Lower leg skin (tissue), 4 donors: ENCODE data around the gene ALG3. TPM values are rescaled to one million over a fixed set of nuclear protein-coding genes. Genes with fewer than 3 reads are reported as not detected.

ENCODE experiments used
- DNase-seq, 2 donors: peaks; one replicate each; pipeline ENCODE4 v3.0.0-alpha.2; 2019; ENCODE audit warnings: low spot score in 2 of 2
- H3K4me3 ChIP-seq: fragments of 200-600 bp; sonication (generic); 2 replicates; pipeline ENCODE4 v1.5.1; 2017; ENCODE audit warnings: mild to moderate bottlenecking, low read depth; ENCODE audit not compliant: poor library complexity, severe bottlenecking
- POLR2A ChIP-seq, 2 donors: fragments of 450-650 bp; IDR thresholded peaks; one replicate each; pipeline ENCODE4 v1.6.1; 2016 to 2017; ENCODE audit warnings: antibody characterized with exemption in 2 of 2, mild to moderate bottlenecking in 1 of 2, moderate library complexity in 1 of 2
- WGBS, 2 donors: methylation state at CpG; one replicate each; pipeline ENCODE4 v1.1.5; 2018; 5-methylcytosine and 5-hydroxymethylcytosine counted together
- intact Hi-C: fragments of 100-400 bp; cut with DNase I; formaldehyde crosslinking; loops from one replicate; pipeline ENCODE4 v1.15.0; 2023; ENCODE audit warnings: low total_unique reads
- microRNA counts, 2 donors: library from miRNA; unstranded; fragments of <30 nt; microRNA quantifications; one replicate each; lab custom pipeline; 2016
- microRNA-seq, 2 donors: library from miRNA; unstranded; fragments of <30 nt; microRNA quantifications; one replicate each; pipeline ENCODE4, GENCODE V29; 2016; ENCODE audit warnings: borderline replicate concordance in 2 of 2, borderline number of aligned reads in 1 of 2
- total RNA-seq, 4 donors: library from RNA; depleted of rRNA; stranded (reverse); fragments of >200 nt; gene quantifications; one replicate each; pipeline ENCODE4 v1.1.0, GENCODE V29; 2016
- TF ChIP-seq, protein P1 (sequence below), 3 donors: fragments of 450-650 bp; IDR thresholded peaks; one replicate each; pipeline ENCODE4 v1.5.1; 2016; ENCODE audit warnings: antibody characterized with exemption in 3 of 3, mild to moderate bottlenecking in 3 of 3, moderate library complexity in 2 of 3

ALG3 gene
- total RNA-seq, 4 donors from 2014 or later, result 41.7 to 53.6 (median 46.2) TPM

DNA sequence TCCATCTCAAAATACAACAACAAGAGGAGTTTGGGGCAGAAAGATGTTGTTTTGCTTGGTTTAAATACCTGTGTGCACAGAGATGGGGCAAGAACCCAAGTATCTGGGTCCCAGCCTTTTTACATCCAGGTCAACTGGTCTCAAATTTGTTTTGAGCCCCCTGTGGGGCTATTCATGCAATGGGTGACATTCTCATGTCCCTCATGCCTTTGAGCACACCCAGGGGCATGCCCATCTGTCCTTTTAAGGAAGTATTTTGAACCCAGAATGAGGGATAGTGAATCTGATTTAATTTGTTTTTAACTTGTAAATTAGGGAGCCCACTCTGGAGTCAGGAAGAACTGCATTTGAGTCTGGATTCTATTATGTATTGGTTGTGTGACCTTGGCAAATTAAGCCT lies 47.9 kb downstream of the ALG3 start:
- TF ChIP-seq, protein P1, sequence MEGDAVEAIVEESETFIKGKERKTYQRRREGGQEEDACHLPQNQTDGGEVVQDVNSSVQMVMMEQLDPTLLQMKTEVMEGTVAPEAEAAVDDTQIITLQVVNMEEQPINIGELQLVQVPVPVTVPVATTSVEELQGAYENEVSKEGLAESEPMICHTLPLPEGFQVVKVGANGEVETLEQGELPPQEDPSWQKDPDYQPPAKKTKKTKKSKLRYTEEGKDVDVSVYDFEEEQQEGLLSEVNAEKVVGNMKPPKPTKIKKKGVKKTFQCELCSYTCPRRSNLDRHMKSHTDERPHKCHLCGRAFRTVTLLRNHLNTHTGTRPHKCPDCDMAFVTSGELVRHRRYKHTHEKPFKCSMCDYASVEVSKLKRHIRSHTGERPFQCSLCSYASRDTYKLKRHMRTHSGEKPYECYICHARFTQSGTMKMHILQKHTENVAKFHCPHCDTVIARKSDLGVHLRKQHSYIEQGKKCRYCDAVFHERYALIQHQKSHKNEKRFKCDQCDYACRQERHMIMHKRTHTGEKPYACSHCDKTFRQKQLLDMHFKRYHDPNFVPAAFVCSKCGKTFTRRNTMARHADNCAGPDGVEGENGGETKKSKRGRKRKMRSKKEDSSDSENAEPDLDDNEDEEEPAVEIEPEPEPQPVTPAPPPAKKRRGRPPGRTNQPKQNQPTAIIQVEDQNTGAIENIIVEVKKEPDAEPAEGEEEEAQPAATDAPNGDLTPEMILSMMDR (IDR thresholded peaks at IDR 0.05), result no peak
- no peak for TF ChIP-seq POLR2A (IDR thresholded peaks at IDR 0.05)
- H3K4me3 ChIP-seq, result no peak overlapping the region
- intact Hi-C loops, result no loop called here
- DNase-seq, result no peak

DNA sequence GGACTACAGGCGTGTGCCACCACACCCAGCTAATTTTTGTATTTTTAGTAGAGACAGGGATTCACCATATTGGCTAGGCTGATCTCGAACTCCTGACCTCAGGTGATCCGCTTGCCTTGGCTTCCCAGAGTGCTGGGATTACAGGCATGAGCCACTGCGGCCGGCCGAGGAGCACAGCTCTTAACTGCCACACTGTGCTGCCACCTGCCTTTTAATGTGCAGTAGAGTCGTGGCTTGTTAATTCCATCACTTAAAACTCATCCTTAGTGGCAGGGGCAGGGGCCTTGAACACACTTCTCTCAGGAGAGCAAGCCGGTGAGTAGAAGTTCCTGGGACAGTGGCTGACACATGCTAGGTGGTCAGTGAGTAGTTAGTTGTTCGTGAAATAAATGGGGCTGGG lies 50.3 kb downstream of the ALG3 start:
- no peak for DNase-seq
- 79 to 85% methylated on average over 9 of the region's 9 CpGs for WGBS, 2 donors
- TF ChIP-seq POLR2A (IDR thresholded peaks at IDR 0.05), result no peak
- TF ChIP-seq, protein P1 (IDR thresholded peaks at IDR 0.05), result no peak
- intact Hi-C loops, result no loop called here
- no peak overlapping the region for H3K4me3 ChIP-seq

DNA sequence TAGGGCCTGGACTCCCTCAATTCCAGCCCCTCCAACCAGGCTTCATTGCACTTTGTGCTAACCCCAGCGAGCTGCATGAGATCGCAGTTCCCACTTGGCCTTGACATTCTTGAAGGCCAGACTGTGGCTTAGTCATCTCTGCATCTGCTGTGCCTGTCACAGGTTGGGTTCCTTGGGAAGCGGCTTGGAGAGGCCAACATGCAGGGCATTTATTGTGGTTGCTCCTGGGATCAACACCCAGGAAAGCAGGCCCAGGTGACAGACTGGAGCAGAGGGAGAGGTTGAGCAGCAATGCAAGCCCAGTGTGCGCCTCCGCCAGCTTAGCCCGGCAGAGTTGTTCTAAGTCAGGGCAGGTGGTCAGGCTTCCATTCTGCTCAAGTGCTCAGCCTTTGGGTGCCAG lies 52.2 kb downstream of the ALG3 start:
- no peak overlapping the region for H3K4me3 ChIP-seq
- intact Hi-C loops, result no loop called here
- no peak for DNase-seq
- WGBS, 2 donors, result 95 to 98% methylated on average over 3 to 6 of the region's 6 CpGs
- TF ChIP-seq, protein P1 (IDR thresholded peaks at IDR 0.05), result no peak
- TF ChIP-seq POLR2A (IDR thresholded peaks at IDR 0.05), result no peak

DNA sequence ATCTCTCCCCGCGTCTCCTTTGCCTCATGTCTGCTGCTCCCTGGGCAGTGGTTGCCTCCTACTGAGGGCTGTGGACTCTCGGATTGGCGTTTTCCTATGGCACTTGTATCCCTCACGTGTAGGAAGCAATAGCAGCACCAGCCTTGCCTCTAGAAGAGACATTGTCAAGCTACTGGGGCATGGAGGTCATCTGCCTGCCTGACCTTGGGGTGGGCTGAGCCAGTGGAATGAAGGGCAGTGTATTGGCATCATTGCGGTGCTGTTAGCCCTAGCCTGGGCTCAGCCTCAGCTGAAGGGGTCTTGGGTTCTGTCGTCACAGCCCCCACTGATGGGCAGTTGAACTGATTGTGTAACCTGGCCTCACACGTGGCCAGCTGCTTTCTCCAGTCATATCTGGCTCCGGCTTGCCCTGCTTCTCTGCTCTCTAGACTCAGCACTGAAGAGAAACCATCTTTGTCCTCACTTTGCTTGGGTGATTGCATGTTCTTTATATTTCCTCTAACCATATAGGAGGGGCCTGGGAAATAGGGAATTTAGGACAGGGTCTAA lies 54.7 kb downstream of the ALG3 start:
- TF ChIP-seq, protein P1 (IDR thresholded peaks at IDR 0.05), result no peak
- intact Hi-C loops, result no loop called here
- no peak overlapping the region for H3K4me3 ChIP-seq
- WGBS, 2 donors, result 86 to 88% methylated on average over 8 to 9 of the region's 9 CpGs
- DNase-seq, result no peak

DNA sequence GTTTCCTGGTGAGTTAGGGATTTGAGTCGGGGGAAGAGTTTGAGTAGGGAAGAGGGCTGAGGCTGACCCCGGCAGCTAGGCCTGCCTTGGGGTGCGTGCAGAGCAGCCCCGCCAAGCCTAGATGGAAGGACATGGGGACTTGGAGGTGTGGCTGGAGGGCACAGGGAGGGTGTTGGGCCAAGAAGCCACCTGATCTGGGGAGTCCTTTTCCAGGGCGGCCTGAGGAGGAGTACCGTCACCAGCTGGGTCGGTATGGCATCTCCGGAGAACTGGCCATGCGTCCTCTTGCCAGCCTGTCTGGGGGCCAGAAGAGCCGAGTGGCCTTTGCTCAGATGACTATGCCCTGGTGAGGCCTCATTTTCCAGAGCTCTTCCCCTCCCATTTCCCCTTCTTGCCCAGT lies 55.9 kb downstream of the ALG3 start:
- TF ChIP-seq, protein P1 (IDR thresholded peaks at IDR 0.05), result no peak
- no peak for TF ChIP-seq POLR2A (IDR thresholded peaks at IDR 0.05)
- 94 to 95% methylated on average over 10 of the region's 10 CpGs for WGBS, 2 donors
- no peak for DNase-seq
- H3K4me3 ChIP-seq, result no peak overlapping the region
- intact Hi-C loops, result no loop called here

MicroRNA genes within 50 kb of the gene (microRNA counts, 767-probe panel; counts per million panel counts)
- 0 to 358 counts per million in 2 donors for microRNA hsa-miR-1224-3p (lab: Ali Mortazavi, UCI)
- 0 to 358 counts per million in 2 donors for microRNA hsa-miR-1224-5p (lab: Ali Mortazavi, UCI)

Small RNA genes within 50 kb of the gene (microRNA-seq; reads per million reads assigned to microRNA genes)
- 0 to 0.68 reads per million in 2 donors for gene MIR1224

Other genes with a start within 250 kb of the ALG3 start
- gene ABCC5, start 231.1 kb downstream of the ALG3 start, total RNA-seq, result 10 to 100 TPM in 3 of 4 donors, 1 to 10 TPM in 1; 8.9 to 14.3 (median 11.9) TPM
- not detected for gene HTR3D, start 217.2 kb downstream of the ALG3 start, total RNA-seq
- gene HTR3C, start 195.9 kb downstream of the ALG3 start, total RNA-seq, result not detected
- gene HTR3E, start 151.9 kb downstream of the ALG3 start, total RNA-seq, result not detected
- 10 to 100 TPM; 36.5 to 52.5 (median 40.1) TPM for gene EIF2B5, start 113.6 kb downstream of the ALG3 start, total RNA-seq
- 10 to 100 TPM; 37.9 to 81.9 (median 42.4) TPM for gene DVL3, start 93.6 kb downstream of the ALG3 start, total RNA-seq
- gene AP2M1, start 74.1 kb downstream of the ALG3 start, total RNA-seq, result 100 to 1,000 TPM; 109 to 168 (median 122) TPM
- gene ABCF3, start 62.8 kb downstream of the ALG3 start, total RNA-seq, result 10 to 100 TPM; 47.6 to 62.9 (median 53.6) TPM
- gene VWA5B2, start 19.4 kb downstream of the ALG3 start, total RNA-seq, result not detected
- gene EEF1AKMT4, start 710 bp upstream of the ALG3 start, total RNA-seq, result 1 to 10 TPM; 4.3 to 7.7 (median 6.1) TPM
- not detected for gene CAMK2N2, start 12.6 kb upstream of the ALG3 start, total RNA-seq
- gene ECE2, start 27.1 kb upstream of the ALG3 start, total RNA-seq, result not detected
- gene PSMD2, start 50.3 kb upstream of the ALG3 start, total RNA-seq, result 100 to 1,000 TPM; 194 to 263 (median 211) TPM
- gene EIF4G1, start 65.6 kb upstream of the ALG3 start, total RNA-seq, result 100 to 1,000 TPM; 418 to 445 (median 433) TPM
- 10 to 100 TPM; 60.3 to 81.7 (median 66.9) TPM for gene FAM131A, start 88.6 kb upstream of the ALG3 start, total RNA-seq
- gene CLCN2, start 112.6 kb upstream of the ALG3 start, total RNA-seq, result 1 to 10 TPM; 1.7 to 6.0 (median 4.0) TPM
- 10 to 100 TPM; 54.7 to 95.9 (median 66.8) TPM for gene POLR2H, start 112.7 kb upstream of the ALG3 start, total RNA-seq
- gene THPO, start 129.2 kb upstream of the ALG3 start, total RNA-seq, result 1 to 10 TPM in 1 of 4 donors, under 1 TPM in 2, not detected in 1; 0.36 to 1.3 (median 0.37) TPM
- gene CHRD, start 131.1 kb upstream of the ALG3 start, total RNA-seq, result 1 to 10 TPM; 3.3 to 5.2 (median 4.3) TPM